ENCODE data around the gene ARRDC5. TPM values are rescaled to one million over a fixed set of nuclear protein-coding genes. Genes with fewer than 3 reads are reported as not detected.

ARRDC5 gene
- total RNA-seq, 6 experiments from 2014 or later = not detected

DNA sequence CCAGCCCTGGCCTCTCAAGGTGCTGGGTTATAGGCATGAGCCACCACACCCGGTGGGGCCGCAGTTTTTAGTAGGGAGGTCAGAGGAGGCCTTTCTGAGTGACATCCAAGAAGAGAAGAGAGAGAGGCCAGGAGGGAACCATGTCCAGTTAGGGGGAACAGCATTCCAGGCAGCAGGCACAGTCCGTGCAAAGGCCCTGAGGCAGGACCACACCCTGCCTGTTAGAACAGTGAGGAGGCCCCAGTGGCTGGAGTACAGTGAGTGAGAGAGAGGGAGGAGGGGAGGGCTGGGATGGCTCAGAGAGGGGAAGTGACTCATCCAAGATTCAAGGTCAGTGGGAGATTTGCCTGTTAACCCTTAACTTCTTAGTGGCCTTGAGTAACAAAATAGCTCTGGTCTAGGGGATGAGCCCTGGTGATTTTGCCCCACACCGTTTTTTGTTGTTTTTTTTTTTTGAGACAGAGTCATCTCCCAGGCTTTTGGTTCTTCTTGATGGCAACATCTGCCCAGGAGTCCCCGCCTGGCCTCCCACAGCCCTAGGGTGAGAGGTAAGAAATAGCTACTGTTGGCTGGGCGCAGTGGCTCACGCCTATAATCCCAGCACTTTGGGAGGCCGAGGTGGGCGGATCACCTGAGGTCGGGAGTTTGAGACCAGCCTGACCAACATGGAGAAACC is 32.5 kb downstream of the ARRDC5 start:
- Mint-ChIP-seq H3K4me3 (peak overlapping the region; percentile 24; the same call in 1 of the 2 replicates), H3K27me3 (ENCODE audit: insufficient read depth) (no peaks in the 10 kb centered on the region), H3K36me3 (ENCODE audit: low read depth) (peaks cover 16% of the 10 kb centered on the region), H3K4me1 (ENCODE audit: low read depth) (peaks cover 39% of the 10 kb centered on the region), H3K9me3 (peaks cover 7% of the 10 kb centered on the region; the same call in 1 of the 2 replicates), H3K27ac (peak overlapping the region; percentile 91)
- TF ChIP-seq, protein P1, sequence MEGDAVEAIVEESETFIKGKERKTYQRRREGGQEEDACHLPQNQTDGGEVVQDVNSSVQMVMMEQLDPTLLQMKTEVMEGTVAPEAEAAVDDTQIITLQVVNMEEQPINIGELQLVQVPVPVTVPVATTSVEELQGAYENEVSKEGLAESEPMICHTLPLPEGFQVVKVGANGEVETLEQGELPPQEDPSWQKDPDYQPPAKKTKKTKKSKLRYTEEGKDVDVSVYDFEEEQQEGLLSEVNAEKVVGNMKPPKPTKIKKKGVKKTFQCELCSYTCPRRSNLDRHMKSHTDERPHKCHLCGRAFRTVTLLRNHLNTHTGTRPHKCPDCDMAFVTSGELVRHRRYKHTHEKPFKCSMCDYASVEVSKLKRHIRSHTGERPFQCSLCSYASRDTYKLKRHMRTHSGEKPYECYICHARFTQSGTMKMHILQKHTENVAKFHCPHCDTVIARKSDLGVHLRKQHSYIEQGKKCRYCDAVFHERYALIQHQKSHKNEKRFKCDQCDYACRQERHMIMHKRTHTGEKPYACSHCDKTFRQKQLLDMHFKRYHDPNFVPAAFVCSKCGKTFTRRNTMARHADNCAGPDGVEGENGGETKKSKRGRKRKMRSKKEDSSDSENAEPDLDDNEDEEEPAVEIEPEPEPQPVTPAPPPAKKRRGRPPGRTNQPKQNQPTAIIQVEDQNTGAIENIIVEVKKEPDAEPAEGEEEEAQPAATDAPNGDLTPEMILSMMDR (IDR thresholded peaks at IDR 0.05) = no peak
- peak; percentile 91 for DNase-seq

DNA sequence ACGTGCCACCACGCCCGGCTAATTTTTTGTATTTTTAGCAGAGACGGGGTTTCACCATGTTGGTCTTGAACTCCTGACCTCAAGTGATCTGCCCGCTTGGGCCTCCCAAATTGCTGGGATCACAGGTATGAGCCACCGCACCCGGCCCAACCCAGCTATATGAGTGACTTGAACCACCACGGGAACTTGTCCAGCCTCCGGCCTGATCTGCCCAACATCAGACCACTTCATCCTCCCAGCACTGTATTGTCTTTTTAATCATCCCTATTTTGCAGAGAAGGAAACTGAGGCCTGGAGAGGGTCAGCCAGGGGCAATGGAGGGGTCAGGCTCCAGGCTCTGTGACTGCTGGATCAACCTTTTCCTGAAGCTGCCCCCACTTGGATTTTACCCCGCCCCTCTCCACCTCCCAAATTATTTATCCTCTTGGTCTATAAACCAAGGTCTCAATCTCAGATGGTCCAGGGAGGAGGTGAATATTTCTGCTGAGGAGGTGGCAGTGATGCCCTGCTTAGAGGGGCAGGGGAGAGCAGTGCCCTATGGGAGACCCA is 34.3 kb downstream of the ARRDC5 start:
- peaks cover 20% of the 10 kb centered on the region for H3K36me3 Mint-ChIP-seq (ENCODE audit: low read depth)
- peaks cover 7% of the 10 kb centered on the region; the same call in 1 of the 2 replicates for H3K9me3 Mint-ChIP-seq
- H3K27ac Mint-ChIP-seq = peak overlapping the region; percentile 91
- TF ChIP-seq, protein P1 (IDR thresholded peaks at IDR 0.05) = no peak
- no peaks in the 10 kb centered on the region for H3K27me3 Mint-ChIP-seq (ENCODE audit: insufficient read depth)
- peak overlapping the region; percentile 95 for H3K4me3 Mint-ChIP-seq
- no peak for DNase-seq
- peaks cover 44% of the 10 kb centered on the region for H3K4me1 Mint-ChIP-seq (ENCODE audit: low read depth)

DNA sequence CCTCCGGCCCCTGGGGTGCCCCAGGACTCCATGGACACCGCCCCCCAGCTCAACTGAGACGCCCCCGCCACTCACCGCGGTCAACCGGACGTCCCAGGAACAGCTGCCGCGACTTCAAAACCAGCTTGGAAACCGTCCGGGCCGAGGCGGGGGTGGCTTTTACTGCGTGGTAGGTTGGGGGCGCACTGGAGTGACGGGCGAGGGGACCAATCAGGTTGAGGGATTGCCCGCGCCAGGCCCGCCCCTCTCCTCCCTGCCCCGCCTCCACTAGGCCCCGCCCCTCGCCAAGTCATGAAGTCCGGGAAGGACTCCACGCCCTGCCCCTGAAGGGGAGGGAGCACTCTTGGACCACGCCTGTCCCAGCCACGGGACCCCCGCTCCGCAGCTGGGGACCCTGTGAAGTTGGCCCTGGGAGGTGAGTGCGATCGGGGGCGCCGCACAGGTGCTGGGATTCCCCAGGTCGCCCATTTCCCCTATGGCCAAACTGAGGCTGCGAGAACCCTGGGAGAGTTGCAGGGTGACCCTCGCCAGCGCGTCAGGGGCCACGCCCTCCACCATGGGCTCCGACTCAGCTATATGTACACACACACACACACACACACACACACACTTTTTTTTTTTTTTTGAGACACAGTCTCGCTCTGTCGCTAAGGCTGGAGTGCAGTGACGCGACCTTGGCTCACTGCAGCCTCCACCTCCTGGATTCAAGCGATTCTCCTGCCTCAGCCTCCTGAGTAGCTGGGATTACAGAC is 35.0 kb downstream of the ARRDC5 start, which contains the start of gene PLIN3:
Gene PLIN3 (minus strand): TSS at position 134 of the 752 bp plus-strand sequence. CDS start 6,273 bp downstream, outside the sequence.
- H3K4me3 Mint-ChIP-seq = peak within 1 kb of the TSS; percentile 95
- H3K4me1 Mint-ChIP-seq (ENCODE audit: low read depth) = peaks cover 41% of the 10 kb centered on the region

DNA sequence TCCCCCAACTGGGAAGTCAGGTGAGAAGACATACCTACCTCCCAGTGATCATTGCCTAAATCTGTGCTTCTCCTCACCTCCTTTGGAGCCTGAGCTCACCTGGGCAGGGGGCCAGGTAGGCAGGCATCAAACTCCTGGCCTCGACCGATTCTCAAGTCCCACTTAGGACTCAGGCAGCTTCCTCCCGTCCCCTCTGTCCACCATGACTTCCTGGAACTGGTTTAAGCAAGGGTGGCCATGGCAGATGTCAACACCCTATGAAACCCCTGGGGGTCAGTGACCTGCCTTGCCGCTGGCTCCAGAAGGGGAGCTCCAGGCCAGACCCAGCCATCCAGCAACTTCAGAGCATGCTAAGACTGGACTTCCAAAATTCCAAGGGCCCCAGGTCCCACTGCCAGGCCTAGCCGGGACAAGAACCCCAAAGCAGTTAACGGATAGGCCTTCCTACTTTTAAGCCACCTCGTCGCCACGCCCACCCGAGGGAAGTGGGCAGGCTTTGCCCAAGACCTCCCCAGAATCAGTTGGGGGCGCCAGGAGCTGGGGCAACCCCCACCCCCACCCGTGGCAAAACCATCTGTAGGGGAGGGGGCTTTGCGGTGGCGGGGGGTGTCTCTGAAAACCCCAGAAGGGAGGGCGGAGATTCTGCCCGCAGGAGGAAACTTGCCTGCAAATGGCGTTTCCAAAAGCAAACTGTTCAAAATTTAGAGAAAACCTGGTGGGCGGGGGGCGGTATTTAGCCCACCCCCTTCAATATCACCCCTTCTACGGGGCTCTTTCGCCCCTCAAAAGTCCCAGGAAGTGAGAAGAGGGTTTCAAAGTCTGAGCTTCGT is 35.9 kb downstream of the ARRDC5 start:
- H3K4me1 Mint-ChIP-seq (ENCODE audit: low read depth) = peaks cover 37% of the 10 kb centered on the region
- peaks cover 20% of the 10 kb centered on the region for H3K36me3 Mint-ChIP-seq (ENCODE audit: low read depth)
- H3K27me3 Mint-ChIP-seq (ENCODE audit: insufficient read depth) = no peaks in the 10 kb centered on the region
- H3K4me3 Mint-ChIP-seq = peak overlapping the region; percentile 95
- H3K27ac Mint-ChIP-seq = peak overlapping the region; percentile 79
- DNase-seq = peak; percentile 30
- peaks cover 7% of the 10 kb centered on the region; the same call in 1 of the 2 replicates for H3K9me3 Mint-ChIP-seq
- TF ChIP-seq, protein P1 (IDR thresholded peaks at IDR 0.05) = no peak

More for the DNA sequence above, 35.0 kb downstream of the ARRDC5 start, which contains the start of gene PLIN3:
- H3K9me3 Mint-ChIP-seq = peaks cover 7% of the 10 kb centered on the region; the same call in 1 of the 2 replicates
- TF ChIP-seq, protein P1 (IDR thresholded peaks at IDR 0.05) = peak; percentile 19
- peaks cover 20% of the 10 kb centered on the region for H3K36me3 Mint-ChIP-seq (ENCODE audit: low read depth)
- peak; percentile 93 for DNase-seq
- peak within 1 kb of the TSS; percentile 91 for H3K27ac Mint-ChIP-seq
- H3K27me3 Mint-ChIP-seq (ENCODE audit: insufficient read depth) = no peaks in the 10 kb centered on the region

DNA sequence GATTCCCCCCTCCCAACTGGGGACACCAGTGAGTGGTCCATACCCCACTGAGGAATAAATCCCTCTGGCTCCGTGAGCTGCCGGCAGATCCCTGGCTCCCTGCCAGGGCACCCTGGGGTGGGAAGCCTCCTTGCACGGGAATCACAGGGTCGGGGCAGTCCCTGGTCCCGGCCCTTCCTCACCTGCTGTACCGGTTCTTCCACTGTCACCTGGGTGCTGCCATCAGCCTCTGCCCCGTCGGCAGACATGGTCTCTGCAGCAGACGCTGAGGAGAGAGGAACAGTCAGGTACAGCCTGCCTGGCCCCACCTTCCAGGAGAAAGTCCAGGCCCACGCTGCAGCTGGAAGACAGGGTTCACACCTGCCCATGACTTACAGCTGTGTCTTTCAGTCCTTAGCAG is 41.5 kb downstream of the ARRDC5 start:
- TF ChIP-seq, protein P1 (IDR thresholded peaks at IDR 0.05) = no peak
- no peak overlapping the region for H3K27ac Mint-ChIP-seq
- peaks cover 8% of the 10 kb centered on the region; the same call in 1 of the 2 replicates for H3K4me1 Mint-ChIP-seq (ENCODE audit: low read depth)
- H3K9me3 Mint-ChIP-seq = no peaks in the 10 kb centered on the region
- H3K27me3 Mint-ChIP-seq (ENCODE audit: insufficient read depth) = peaks cover 2% of the 10 kb centered on the region; the same call in 1 of the 2 replicates
- no peak overlapping the region for H3K4me3 Mint-ChIP-seq
- H3K36me3 Mint-ChIP-seq (ENCODE audit: low read depth) = peaks cover 6% of the 10 kb centered on the region; the same call in 1 of the 2 replicates
- DNase-seq = no peak

Data from HFFc6 (cell line).